Hepatocyte (in vitro differentiated cells): Measurements from ENCODE around the gene FAM120B. TPM values are rescaled to one million over a fixed set of nuclear protein-coding genes. Genes with fewer than 3 reads are reported as not detected.

Source experiments
- DNase-seq: peaks from one replicate; pipeline ENCODE4 v3.0.0-alpha.2; 2016; ENCODE audit warnings: low spot score
- H2AFZ ChIP-seq: fragments of 200-600 bp; sonication (generic); 2 replicates; pipeline ENCODE4 v1.6.0; 2016; ENCODE audit warnings: antibody characterized with exemption, mild to moderate bottlenecking
- H3K27ac ChIP-seq: fragments of 200-600 bp; sonication (generic); 2 replicates; pipeline ENCODE4 v1.5.1; 2016; ENCODE audit warnings: mild to moderate bottlenecking
- H3K27me3 ChIP-seq: fragments of 200-600 bp; sonication (generic); 2 replicates; pipeline ENCODE4 v1.6.1; 2016
- H3K36me3 ChIP-seq: fragments of 200-600 bp; sonication (generic); replicated peaks from 2 replicates; pipeline ENCODE4 v1.5.1; 2016; ENCODE audit warnings: low read depth; ENCODE audit not compliant: insufficient read depth
- H3K4me1 ChIP-seq: fragments of 200-600 bp; sonication (generic); 2 replicates; pipeline ENCODE4 v1.5.1; 2016; ENCODE audit warnings: mild to moderate bottlenecking, moderate library complexity; ENCODE audit not compliant: insufficient read depth
- H3K4me2 ChIP-seq: fragments of 200-600 bp; sonication (generic); 2 replicates; pipeline ENCODE4 v1.6.0; 2016
- H3K4me3 ChIP-seq: fragments of 200-600 bp; sonication (generic); 2 replicates; pipeline ENCODE4 v1.5.1; 2016; ENCODE audit warnings: mild to moderate bottlenecking
- H3K79me2 ChIP-seq: fragments of 200-600 bp; sonication (generic); 2 replicates; pipeline ENCODE4 v1.6.0; 2017; ENCODE audit warnings: mild to moderate bottlenecking
- H3K9me2 ChIP-seq: fragments of 200-600 bp; sonication (generic); replicated peaks from 2 replicates; pipeline ENCODE4 v1.6.0; 2017; ENCODE audit warnings: mild to moderate bottlenecking; ENCODE audit not compliant: insufficient read depth
- H3K9me3 ChIP-seq: fragments of 200-600 bp; sonication (generic); 2 replicates; pipeline ENCODE4 v1.5.1; 2016; ENCODE audit warnings: low read depth, mild to moderate bottlenecking
- H4K20me1 ChIP-seq: fragments of 200-600 bp; sonication (generic); 2 replicates; pipeline ENCODE4 v1.6.0; 2016; ENCODE audit warnings: mild to moderate bottlenecking; ENCODE audit not compliant: insufficient read depth, poor library complexity, severe bottlenecking
- CTCF ChIP-seq: fragments of 200-600 bp; sonication (generic); IDR thresholded peaks from 2 replicates; pipeline ENCODE4 v1.5.1; 2016; ENCODE audit warnings: antibody characterized with exemption, mild to moderate bottlenecking; ENCODE audit not compliant: poor library complexity
- EZH2 ChIP-seq: fragments of 200-600 bp; sonication (generic); IDR thresholded peaks from 2 replicates; pipeline ENCODE4 v1.6.1; 2016; ENCODE audit warnings: antibody characterized with exemption, mild to moderate bottlenecking, borderline replicate concordance
- EZH2phosphoT487 ChIP-seq: fragments of 200-600 bp; sonication (generic); IDR thresholded peaks from one replicate; pipeline ENCODE4 v1.6.1; 2018; ENCODE audit warnings: antibody characterized with exemption, mild to moderate bottlenecking, low read depth, moderate library complexity; ENCODE audit not compliant: unreplicated experiment, severe bottlenecking
- WGBS: methylation state at CpG from one replicate; pipeline ENCODE4 v1.1.6; 2016; ENCODE audit warnings: low lambda C conversion rate; ENCODE audit errors: missing lambda C conversion rate; 5-methylcytosine and 5-hydroxymethylcytosine counted together
- polyA plus RNA-seq: library from polyadenylated mRNA; unstranded; fragments of >200 nt; fragmentation: Nextera tagmentation; extraction: Ambion mirVana; gene quantifications from 2 replicates; pipeline ENCODE4 v1.2.1, GENCODE V29; 2016
- total RNA-seq: library from RNA; depleted of rRNA; stranded (reverse); fragments of >200 nt; gene quantifications from 2 replicates; pipeline ENCODE4 v1.2.3, GENCODE V29; 2014

The FAM120B gene
- total and polyA plus RNA-seq, 2 experiments from 2014 or later = 16.0 to 25.8 TPM

- WGBS = 88% methylated on average over 22 of the region's 22 CpGs
- TF ChIP-seq EZH2 (no peak), EZH2phosphoT487 (no peak), CTCF (no peak)
- Histone ChIP-seq H3K4me1 (peaks cover 25% of the 10 kb centered on the region), H3K79me2 (no peaks in the 10 kb centered on the region), H3K27ac (peak overlapping the region; percentile 71), H2AFZ (no peak overlapping the region), H3K4me3 (no peak overlapping the region), H3K9me2 (no peaks in the 10 kb centered on the region), H3K4me2 (no peak overlapping the region), H3K27me3 (no peaks in the 10 kb centered on the region), H3K9me3 (no peaks in the 10 kb centered on the region), H3K36me3 (no peaks in the 10 kb centered on the region), H4K20me1 (no peaks in the 10 kb centered on the region)
- no peak for DNase-seq
Observed at GRCh38 chr6:170268216-170269129, 38.1 kb upstream of the FAM120B start.

GRCh38 chr6:170269151-170269845, 37.3 kb upstream of the FAM120B start:
- no peaks in the 10 kb centered on the region for H3K36me3 ChIP-seq
- H3K27me3 ChIP-seq = no peaks in the 10 kb centered on the region
- H3K9me3 ChIP-seq = no peaks in the 10 kb centered on the region
- TF ChIP-seq CTCF (no peak), EZH2phosphoT487 (no peak), EZH2 (no peak)
- peak overlapping the region; percentile 71 for H3K27ac ChIP-seq
- no peaks in the 10 kb centered on the region for H3K9me2 ChIP-seq
- H4K20me1 ChIP-seq = no peaks in the 10 kb centered on the region
- WGBS = 41% methylated on average over 22 of the region's 22 CpGs
- no peak overlapping the region for H2AFZ ChIP-seq
- no peak overlapping the region for H3K4me3 ChIP-seq
- H3K4me1 ChIP-seq = peaks cover 25% of the 10 kb centered on the region
- DNase-seq = peak; percentile 77
- H3K4me2 ChIP-seq = peak overlapping the region; percentile 56
- H3K79me2 ChIP-seq = no peaks in the 10 kb centered on the region

GRCh38 chr6:170269846-170270541, 36.6 kb upstream of the FAM120B start:
- H3K27ac ChIP-seq = peak overlapping the region; percentile 71
- 73% methylated on average over 17 of the region's 17 CpGs for WGBS
- H3K4me2 ChIP-seq = peak overlapping the region; percentile 56

More at GRCh38 chr6:170269846-170270541, 36.6 kb upstream of the FAM120B start:
- no peaks in the 10 kb centered on the region for H4K20me1 ChIP-seq
- H3K4me3 ChIP-seq = no peak overlapping the region
- no peaks in the 10 kb centered on the region for H3K27me3 ChIP-seq
- no peaks in the 10 kb centered on the region for H3K79me2 ChIP-seq
- no peak for DNase-seq
- no peak for TF ChIP-seq CTCF
- TF ChIP-seq EZH2phosphoT487 = no peak
- no peak for TF ChIP-seq EZH2
- H2AFZ ChIP-seq = no peak overlapping the region
- H3K9me2 ChIP-seq = no peaks in the 10 kb centered on the region
- H3K9me3 ChIP-seq = no peaks in the 10 kb centered on the region
- peaks cover 25% of the 10 kb centered on the region for H3K4me1 ChIP-seq
- H3K36me3 ChIP-seq = no peaks in the 10 kb centered on the region
